Aorta (tissue), 5 donors: Measurements from ENCODE around the gene SMARCC2. TPM values are rescaled to one million over a fixed set of nuclear protein-coding genes. Genes with fewer than 3 reads are reported as not detected.
"Not testable (repeated sequence)": the region's sequence is repeated elsewhere in the genome, so short reads cannot be mapped to it uniquely, and the experiment has no call there.

Experiments used
- ATAC-seq: fragments of 200-7000 bp; cut with Tn5 transposase; one replicate; pipeline ENCODE4 v1.9.1; 2022; ENCODE audit warnings: moderate library complexity; ENCODE audit not compliant: low FRiP score
- DNase-seq, 2 donors: peaks; one replicate each; pipeline ENCODE4 v3.0.0-alpha.2; 2020
- H3K27ac ChIP-seq, 2 donors: one replicate each; pipeline ENCODE4 v1.5.1; 2013; ENCODE audit warnings: low read length in 2 of 2, mild to moderate bottlenecking in 2 of 2, moderate library complexity in 2 of 2, control low read depth in 1 of 2, inconsistent platforms in 1 of 2, low read depth in 1 of 2
- H3K27me3 ChIP-seq, 2 donors: one replicate each; pipeline ENCODE4 v1.6.1; 2013; ENCODE audit warnings: control low read depth in 1 of 2, low read length in 1 of 2, mild to moderate bottlenecking in 1 of 2, moderate library complexity in 1 of 2; ENCODE audit not compliant: insufficient read depth in 2 of 2, control insufficient read depth in 1 of 2
- H3K36me3 ChIP-seq, 2 donors: one replicate each; pipeline ENCODE4 v1.6.1; 2013; ENCODE audit warnings: control low read depth in 1 of 2, low read length in 1 of 2, mild to moderate bottlenecking in 1 of 2; ENCODE audit not compliant: insufficient read depth in 2 of 2, control insufficient read depth in 1 of 2
- H3K4me1 ChIP-seq, 2 donors: one replicate each; pipeline ENCODE4 v1.6.1; 2013; ENCODE audit warnings: low read length in 2 of 2, control low read depth in 1 of 2, mild to moderate bottlenecking in 1 of 2, moderate library complexity in 1 of 2; ENCODE audit not compliant: insufficient read depth in 2 of 2, control insufficient read depth in 1 of 2
- H3K4me3 ChIP-seq, 2 donors: one replicate each; pipeline ENCODE4 v1.5.1; 2013; ENCODE audit warnings: low read length in 2 of 2, control low read depth in 1 of 2, mild to moderate bottlenecking in 1 of 2
- H3K9me3 ChIP-seq: one replicate; pipeline ENCODE4 v1.6.1; 2013; ENCODE audit warnings: mild to moderate bottlenecking, low read length; ENCODE audit not compliant: control insufficient read depth
- WGBS, 2 donors: extraction: QIAGEN DNeasy Blood & Tissue Kit; methylation state at CpG; one replicate each; pipeline ENCODE4 v1.1.7; 2013; 5-methylcytosine and 5-hydroxymethylcytosine counted together
- intact Hi-C, 2 donors: fragments of 100-400 bp; cut with DNase I; formaldehyde crosslinking; loops; one replicate each; pipeline versions ENCODE4 v1.14.2 to v1.15.0; 2022
- polyA plus RNA-seq, 2 donors: library from polyadenylated mRNA; stranded (reverse); fragments of 200-250 nt; gene quantifications; one replicate each; pipeline ENCODE4 v1.2.3, GENCODE V29; 2013
- total RNA-seq, 2 donors: library from RNA; stranded (reverse); fragmentation: NEBNext Ultra II Directional; extraction: Animal tissue kit (Norgen Biotek cat#: 25700); gene quantifications; one replicate each; pipeline ENCODE4 v1.2.1, GENCODE V29; 2021
- donor health status: healthy with polysubstance abuse.
- donor health status: Bipolar disorder and iron deficiency.
- donor health status: DM: no; HTN: no; CAD: no.
- donor health status: DM: no; HTN: no; CAD: no.
- donor health status: DM: yes; HTN: yes; CAD: no.

The SMARCC2 gene
- total and polyA plus RNA-seq, 4 donors, result 45.0 to 140 (median 86.9) TPM

DNA sequence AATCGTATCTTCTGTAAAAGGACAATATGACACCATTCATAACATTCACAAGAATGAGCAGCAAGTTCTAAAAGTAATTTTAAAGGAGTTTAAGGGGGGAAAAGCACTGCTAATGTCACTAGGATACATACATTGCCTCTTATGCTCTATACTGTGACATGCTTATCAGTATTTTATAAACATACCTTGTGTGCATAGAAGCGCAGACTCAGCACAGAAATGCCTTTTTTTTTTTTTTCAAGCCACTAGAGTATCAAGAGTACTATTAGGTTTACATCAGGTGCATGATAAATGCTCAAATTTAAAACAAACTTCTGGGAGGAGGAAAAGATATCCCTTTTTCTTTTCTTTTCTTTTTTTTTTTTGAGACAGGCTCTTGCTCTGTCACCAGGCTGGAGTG, 13.6 kb upstream of the SMARCC2 start:
- no peak overlapping the region for H3K27ac ChIP-seq
- intact Hi-C loops, result no loop called here
- no peak overlapping the region for H3K4me3 ChIP-seq
- H3K4me1 ChIP-seq, result no peaks in the 10 kb centered on the region
- DNase-seq (no peak), ATAC-seq (no peak)
- 50 to 55% methylated on average over 2 of the region's 2 CpGs for WGBS, 2 donors
- no peaks in the 10 kb centered on the region for H3K27me3 ChIP-seq
- peaks cover 7 to 9% of the 10 kb centered on the region in 2 donors for H3K36me3 ChIP-seq
- H3K9me3 ChIP-seq, result no peaks in the 10 kb centered on the region

DNA sequence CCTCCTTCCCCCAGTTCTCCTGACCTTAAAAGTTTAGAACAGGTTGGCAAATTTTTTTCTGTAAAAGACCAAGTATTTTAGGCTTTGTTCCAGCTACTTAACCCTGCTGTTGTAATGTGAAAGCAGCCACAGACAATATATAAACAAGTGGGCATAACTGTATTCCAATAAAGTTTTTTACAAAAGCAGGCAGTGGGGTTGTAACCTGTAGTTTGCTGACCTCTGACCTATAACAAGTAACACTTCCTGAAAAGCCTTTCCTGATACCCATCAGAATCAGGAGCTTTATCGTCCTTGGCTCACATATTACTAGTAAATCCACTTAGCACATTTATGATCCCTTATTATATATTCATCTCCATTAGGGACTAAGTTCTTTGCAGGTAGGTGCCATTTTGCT, 13.1 kb upstream of the SMARCC2 start:
- H3K27me3 ChIP-seq, result no peaks in the 10 kb centered on the region
- no peak for DNase-seq
- H3K9me3 ChIP-seq, result no peaks in the 10 kb centered on the region
- intact Hi-C loops, result no loop called here
- no peak overlapping the region for H3K4me3 ChIP-seq
- 43 to 67% methylated on average over 1 of the region's 1 CpG for WGBS, 2 donors
- peaks cover 4 to 6% of the 10 kb centered on the region in 2 donors for H3K36me3 ChIP-seq
- no peak for ATAC-seq
- no peak overlapping the region for H3K27ac ChIP-seq
- no peaks in the 10 kb centered on the region for H3K4me1 ChIP-seq

DNA sequence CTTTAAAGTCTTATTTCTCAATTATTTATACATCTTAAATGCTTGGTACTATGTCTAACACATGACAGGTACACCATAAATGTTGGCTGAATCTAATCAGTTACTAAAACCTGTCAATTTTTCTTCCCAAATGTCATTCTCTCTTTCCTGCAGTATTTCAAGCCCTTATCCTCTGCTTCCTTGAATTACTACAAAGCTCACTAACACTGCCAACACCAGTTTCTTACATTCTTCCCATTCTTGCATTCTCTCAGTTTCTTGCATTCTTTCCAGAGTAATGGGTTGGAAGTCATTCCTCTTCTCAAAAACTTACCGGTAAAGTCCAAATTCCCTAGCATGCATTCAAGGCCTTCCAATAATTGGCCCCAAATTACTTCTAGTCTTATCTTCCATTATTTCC, 9.6 kb upstream of the SMARCC2 start:
- no peak for ATAC-seq
- H3K27ac ChIP-seq, result no peak overlapping the region
- H3K4me3 ChIP-seq, result no peak overlapping the region
- intact Hi-C loops, result no loop called here
- H3K9me3 ChIP-seq, result no peaks in the 10 kb centered on the region
- no peaks in the 10 kb centered on the region for H3K36me3 ChIP-seq
- H3K27me3 ChIP-seq, result no peaks in the 10 kb centered on the region
- H3K4me1 ChIP-seq, result no peaks in the 10 kb centered on the region
- DNase-seq, result no peak
- 7% methylated on average over 1 of the region's 1 CpG for WGBS, 2 donors

DNA sequence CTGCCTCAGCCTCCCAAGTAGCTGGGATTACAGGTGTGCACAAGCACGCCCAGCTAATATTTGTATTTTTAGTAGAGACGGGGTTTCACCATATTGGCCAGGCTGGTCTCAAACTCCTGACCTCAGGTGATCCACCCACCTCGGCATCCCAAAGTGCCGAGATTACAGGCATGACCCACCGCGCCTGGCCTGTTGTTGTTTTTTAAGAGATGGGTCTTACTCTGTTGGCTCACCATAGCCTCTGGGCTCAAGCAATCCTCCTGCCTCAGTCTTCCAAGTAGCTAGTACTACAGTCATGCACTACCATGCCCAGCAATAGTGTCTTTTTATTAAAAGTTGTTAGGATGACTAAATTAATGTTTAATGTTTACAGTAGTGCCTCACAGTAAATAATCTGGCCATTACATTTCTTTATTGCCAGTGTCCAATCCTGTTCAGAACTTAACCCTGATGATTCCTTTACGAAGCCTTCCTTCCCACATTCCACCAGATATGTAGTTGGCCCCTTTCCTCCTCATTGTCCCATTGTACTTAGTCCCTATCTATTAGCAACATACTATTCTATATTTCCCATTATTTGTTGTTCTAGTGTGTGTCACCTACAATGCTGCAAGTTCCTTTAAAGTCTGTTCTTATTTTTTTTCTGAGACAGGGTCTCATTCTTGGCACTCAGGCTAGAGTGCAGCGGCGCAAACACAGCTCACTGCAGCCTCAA, 8.8 kb upstream of the SMARCC2 start:
- ATAC-seq, result no peak

DNA sequence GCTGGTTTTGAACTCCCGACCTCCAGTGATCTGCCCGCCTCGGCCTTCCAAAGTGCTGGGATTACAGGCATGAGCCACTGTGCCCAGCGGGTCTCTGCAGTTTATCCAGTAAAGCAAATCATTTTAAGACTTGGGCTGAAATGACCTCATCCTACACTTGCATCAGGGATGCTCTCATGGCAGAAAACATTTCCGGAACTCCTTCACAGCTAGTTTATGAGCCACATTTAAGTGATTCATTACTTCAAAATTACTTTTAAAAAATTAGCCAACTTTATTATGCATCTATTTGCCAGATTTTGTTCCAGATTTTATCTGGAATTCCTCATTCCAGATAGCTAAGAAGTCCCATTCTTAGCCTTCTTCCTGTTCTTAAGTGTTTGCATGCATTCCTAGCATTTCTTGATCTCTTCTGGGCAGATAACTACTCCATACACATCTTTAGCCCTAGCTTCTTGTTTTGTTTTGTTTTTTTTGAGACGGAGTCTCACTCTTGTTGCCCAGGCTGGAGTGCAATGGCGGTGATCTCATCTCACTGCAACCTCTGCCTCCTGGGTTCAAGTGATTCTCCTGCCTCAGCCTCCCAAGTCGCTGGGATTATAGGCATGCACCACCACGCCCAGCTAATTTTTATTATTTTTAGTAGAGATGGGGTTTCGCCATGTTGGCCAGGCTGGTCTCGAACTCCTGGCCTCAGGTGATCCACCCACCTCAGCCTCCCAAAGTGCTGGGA, 7.7 kb upstream of the SMARCC2 start:
- H3K4me1 ChIP-seq, H3K4me3 ChIP-seq, H3K27me3 ChIP-seq, intact Hi-C loops, H3K36me3 ChIP-seq, H3K9me3 ChIP-seq: not testable (repeated sequence)
- DNase-seq (peak in 1 of 2 donors; percentile 59), ATAC-seq (peak; percentile 61)
- H3K27ac ChIP-seq, result peak overlapping the region in 1 of 2 donors; percentile 30
- 34 to 35% methylated on average over 11 of the region's 11 CpGs for WGBS, 2 donors

More for the DNA sequence above, 8.8 kb upstream of the SMARCC2 start:
- no peaks in the 10 kb centered on the region for H3K4me1 ChIP-seq
- WGBS, 2 donors, result 71 to 77% methylated on average over 9 of the region's 9 CpGs
- no peak for DNase-seq
- H3K27me3 ChIP-seq, result no peaks in the 10 kb centered on the region
- H3K36me3 ChIP-seq, result no peaks in the 10 kb centered on the region
- no peak overlapping the region for H3K4me3 ChIP-seq
- H3K9me3 ChIP-seq, result no peaks in the 10 kb centered on the region
- intact Hi-C loops, result no loop called here
- H3K27ac ChIP-seq, result no peak overlapping the region

DNA sequence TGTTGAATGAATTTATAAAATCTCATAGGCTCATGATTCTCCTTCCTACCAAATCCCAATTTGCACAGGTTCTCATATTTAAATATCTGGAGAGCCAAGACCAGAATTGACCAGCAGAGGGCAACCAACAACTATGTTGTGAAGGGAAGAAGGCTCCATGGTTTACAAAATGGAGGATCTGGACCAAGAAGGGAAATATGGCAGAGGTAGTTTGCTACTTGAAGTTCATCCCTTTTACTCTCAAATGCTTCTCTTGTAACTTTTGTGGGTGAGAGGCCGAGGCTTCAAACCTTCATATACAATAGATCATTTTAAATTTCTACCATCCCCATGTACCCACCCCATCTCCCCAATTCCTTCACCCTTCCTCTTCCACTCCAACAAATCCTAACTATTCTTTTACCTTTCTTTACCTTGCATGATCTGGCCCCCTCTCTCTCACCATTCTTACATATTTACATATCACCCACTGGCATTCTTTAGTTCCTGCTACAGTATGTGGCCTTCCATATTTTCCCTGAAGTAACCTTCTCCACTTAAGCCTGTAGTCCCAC, 3.8 kb upstream of the SMARCC2 start:
- no peaks in the 10 kb centered on the region for H3K4me1 ChIP-seq
- WGBS, 2 donors, result 33 to 48% methylated on average over 1 of the region's 1 CpG
- no peaks in the 10 kb centered on the region for H3K9me3 ChIP-seq
- no peak overlapping the region for H3K4me3 ChIP-seq
- H3K36me3 ChIP-seq, result no peaks in the 10 kb centered on the region
- H3K27me3 ChIP-seq, result no peaks in the 10 kb centered on the region
- ATAC-seq, result peak; percentile 50
- no peak overlapping the region for H3K27ac ChIP-seq
- intact Hi-C loops, result loop anchor here (1.0 to 5.0 kb wide), 2 partner anchors 31 to 34 kb away; partner anchors contain the start of gene NABP2 (in 1 of the 2)
- peak in 1 of 2 donors; percentile 80 for DNase-seq

DNA sequence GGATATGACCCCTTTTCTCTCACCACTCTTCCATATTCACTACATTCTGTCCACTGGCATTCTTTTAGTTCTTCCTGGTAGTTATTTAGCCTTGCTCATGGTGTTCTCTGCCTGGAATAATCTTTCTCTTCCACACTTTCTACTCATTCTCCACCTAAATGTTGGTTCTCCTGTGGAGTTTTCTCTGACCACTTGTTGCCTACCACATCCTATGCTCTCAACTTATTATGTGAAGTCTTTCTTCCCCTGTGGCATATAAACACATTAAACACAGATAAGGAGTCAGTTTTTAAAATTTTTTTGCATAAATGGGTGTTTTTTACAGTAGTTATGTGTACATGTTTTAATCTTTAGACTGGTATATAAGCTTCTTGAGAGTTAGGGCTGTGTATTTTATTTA, 3.3 kb upstream of the SMARCC2 start:
- H3K4me3 ChIP-seq, result no peak overlapping the region
- intact Hi-C loops, result loop anchor here in 1 of 2 donors (5.0 kb wide), 1 partner anchor 35 kb away; no protein-coding TSS in a partner anchor
- H3K27ac ChIP-seq, result no peak overlapping the region
- DNase-seq (no peak), ATAC-seq (no peak)
- no peaks in the 10 kb centered on the region for H3K27me3 ChIP-seq
- no peaks in the 10 kb centered on the region for H3K36me3 ChIP-seq
- H3K9me3 ChIP-seq, result no peaks in the 10 kb centered on the region
- no peaks in the 10 kb centered on the region for H3K4me1 ChIP-seq

DNA sequence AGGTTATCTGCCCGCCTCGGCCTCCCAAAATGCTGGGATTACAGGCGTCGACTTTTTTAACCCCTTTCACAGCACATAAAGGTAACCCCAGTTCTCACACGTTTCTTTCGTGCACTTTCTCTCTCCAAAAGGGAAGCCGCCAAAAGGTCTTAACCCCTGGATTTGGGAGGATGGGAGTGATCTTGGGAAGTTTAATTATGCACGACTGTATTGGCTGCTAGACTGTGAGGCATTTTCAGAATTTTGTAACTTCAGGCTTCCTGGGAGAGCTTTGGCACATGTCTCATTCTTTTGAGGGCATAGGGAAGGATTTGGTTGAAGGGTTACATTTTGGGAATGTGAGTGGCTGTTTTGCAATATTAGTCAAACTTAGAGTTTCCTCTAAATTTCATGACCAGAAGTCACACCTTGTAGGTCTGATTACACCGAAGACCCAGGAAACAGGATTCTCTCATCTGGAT, 1.4 kb upstream of the SMARCC2 start:
- Histone ChIP-seq H3K4me3 (peak overlapping the region in 1 of 2 donors; percentile 33), H3K36me3 (peaks cover 0 to 1% of the 10 kb centered on the region in 2 donors), H3K27me3 (no peaks in the 10 kb centered on the region), H3K4me1 (no peaks in the 10 kb centered on the region), H3K27ac (peak overlapping the region in 1 of 2 donors; percentile 34), H3K9me3 (no peaks in the 10 kb centered on the region)
- 15 to 21% methylated on average over 9 of the region's 9 CpGs for WGBS, 2 donors
- DNase-seq (no peak), ATAC-seq (no peak)
- intact Hi-C loops, result loop anchor here (2.0 to 5.0 kb wide), 3 partner anchors 37 to 274 kb away; partner anchors contain the start of gene ANKRD52 (in 1 of the 2)
